Endothelial cell of umbilical vein (primary cell): Measurements from ENCODE around the gene PAK5.

Experiments used
- EZH2 ChIP-seq: IDR thresholded peaks from 2 replicates; pipeline ENCODE4 v1.6.1; 2012; ENCODE audit warnings: borderline replicate concordance, low read depth, mild to moderate bottlenecking, moderate library complexity, low read length, inconsistent platforms; ENCODE audit not compliant: severe bottlenecking
- MYC ChIP-seq: IDR thresholded peaks from one replicate; pipeline ENCODE4 v1.6.1; 2011; ENCODE audit warnings: mild to moderate bottlenecking, low read depth, low read length
- TF ChIP-seq, protein P1 (sequence below): IDR thresholded peaks from 2 replicates; pipeline ENCODE4 v1.6.1; 2011; ENCODE audit not compliant: insufficient read depth, insufficient read length

DNA sequence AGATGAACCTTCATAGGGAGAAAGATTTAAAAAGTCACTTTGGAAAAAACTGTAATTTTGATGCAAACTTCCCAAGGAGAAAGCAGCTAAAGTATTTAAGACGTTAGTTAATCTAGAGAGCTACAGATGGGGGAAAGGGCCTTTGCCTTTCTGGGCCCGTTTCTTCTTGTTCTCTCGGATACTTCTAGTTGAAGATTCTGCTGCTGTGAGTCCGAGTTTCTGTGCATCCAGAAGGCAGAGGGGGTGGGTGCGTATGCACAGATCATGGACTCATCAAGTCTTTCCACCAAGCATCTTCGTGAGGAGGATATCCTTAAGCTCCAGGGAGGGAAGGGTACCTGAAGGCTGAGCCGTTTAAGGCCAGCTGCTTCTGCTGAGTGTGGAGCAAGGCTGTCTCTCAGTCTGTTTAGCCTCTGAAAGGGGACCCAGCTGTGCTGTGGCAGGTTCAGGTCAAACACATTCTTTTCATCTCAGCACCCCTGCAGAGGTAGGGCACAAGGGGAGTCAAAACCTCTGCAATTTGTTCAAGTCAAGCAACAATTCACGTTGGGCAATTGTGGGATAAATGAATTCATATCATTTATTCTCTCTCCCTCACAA is 320.2 kb downstream of the PAK5 start:
- TF ChIP-seq, protein P1, sequence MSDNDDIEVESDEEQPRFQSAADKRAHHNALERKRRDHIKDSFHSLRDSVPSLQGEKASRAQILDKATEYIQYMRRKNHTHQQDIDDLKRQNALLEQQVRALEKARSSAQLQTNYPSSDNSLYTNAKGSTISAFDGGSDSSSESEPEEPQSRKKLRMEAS: no peak
- no peak for TF ChIP-seq MYC
- no peak for TF ChIP-seq EZH2
